ENCODE results near the gene CDIPT.

CDIPT gene

DNA sequence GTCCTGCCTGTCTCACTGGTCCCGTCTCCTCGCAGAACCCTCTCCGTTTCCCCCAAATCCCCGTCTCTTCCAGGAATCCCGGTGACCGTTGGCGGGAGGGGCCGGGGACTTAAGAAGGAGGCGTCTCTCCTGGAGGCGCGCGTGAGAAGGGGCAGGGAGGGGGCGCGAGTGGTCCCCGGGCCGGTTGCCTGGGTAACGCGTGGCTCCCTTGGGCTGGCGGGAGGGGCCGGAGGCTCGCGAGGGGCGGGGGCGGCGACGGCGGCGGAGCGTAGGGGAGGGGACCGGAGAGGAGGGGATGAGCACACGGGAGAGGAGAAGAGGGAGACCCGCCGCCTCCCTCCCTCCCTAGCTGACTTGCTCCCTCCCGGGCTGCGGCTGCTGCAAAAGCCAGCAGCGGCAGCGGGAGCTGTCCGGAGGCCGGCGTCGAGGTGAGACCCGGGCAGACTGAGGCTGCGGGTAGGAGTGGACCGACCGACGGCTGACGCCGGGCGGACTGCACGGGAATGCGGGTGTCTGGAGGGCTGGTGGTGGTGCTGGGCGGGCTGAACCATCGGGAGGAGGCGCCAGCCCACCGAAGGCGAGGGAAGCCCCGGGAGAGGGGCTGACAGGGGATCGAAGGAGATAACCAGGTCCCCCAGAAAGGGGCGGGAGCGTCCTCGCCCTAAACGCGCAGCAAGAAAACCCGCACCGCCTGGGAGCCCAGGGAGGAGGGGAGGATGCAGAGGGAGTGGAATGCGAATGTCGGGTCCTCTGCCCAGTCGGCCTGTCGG, 50.9 kb downstream of the CDIPT start, which contains the start of gene PRRT2:
PRRT2 (plus strand) TSS at position 298 of the 770 bp plus-strand sequence. CDS start 862 bp downstream, outside the sequence.
- Histone ChIP-seq H3K79me2 (ENCODE audit: control insufficient read depth, insufficient read depth, low read length, poor library complexity) (peaks cover 27% of the 10 kb centered on the region), H2BK12ac (ENCODE audit: low read length) (no peak within 1 kb of the TSS), H3K27ac (ENCODE audit: low read depth, low read length) (peak within 1 kb of the TSS; percentile 83), H3K14ac (ENCODE audit: low read length) (peak within 1 kb of the TSS; percentile 40), H3K36me3 (ENCODE audit: control insufficient read depth in 1 of 2, insufficient read depth in 2 of 2, low read length in 2 of 2) (peaks cover 23 to 25% of the 10 kb centered on the region in 2 experiments), H3K79me1 (ENCODE audit: low read length) (peaks cover 32% of the 10 kb centered on the region), H4K12ac (ENCODE audit: low read depth, low read length) (no peak within 1 kb of the TSS), H3K9me3 (ENCODE audit: insufficient read depth, low read depth, low read length) (peaks cover 4% of the 10 kb centered on the region), H3K4ac (ENCODE audit: low read depth, low read length) (peak within 1 kb of the TSS; percentile 5), H2AK5ac (ENCODE audit: low read length) (peak within 1 kb of the TSS; percentile 38), H2BK5ac (ENCODE audit: low read depth, low read length, poor library complexity) (peak within 1 kb of the TSS; percentile 43), H4K91ac (ENCODE audit: low read depth, low read length) (peak within 1 kb of the TSS; percentile 59), H4K8ac (ENCODE audit: low read depth, low read length) (peak within 1 kb of the TSS; percentile 27), H3K18ac (ENCODE audit: low read length) (peak within 1 kb of the TSS; percentile 12), H3K4me1 (ENCODE audit: control insufficient read depth in 1 of 2, insufficient read depth in 2 of 2, low read length in 2 of 2) (peaks cover 19 to 47% of the 10 kb centered on the region in 2 experiments), H3K23ac (ENCODE audit: low read length) (no peak within 1 kb of the TSS), H3K27me3 (ENCODE audit: insufficient read depth, low read length) (no peaks in the 10 kb centered on the region), H3K4me3 (ENCODE audit: low read depth, low read length) (peak within 1 kb of the TSS; percentile 41), H2BK120ac (ENCODE audit: insufficient read depth, low read length, poor library complexity) (peak within 1 kb of the TSS; percentile 5), H3K9ac (ENCODE audit: low read length) (peak within 1 kb of the TSS; percentile 30), H3K4me2 (ENCODE audit: low read length) (peak within 1 kb of the TSS; percentile 75), H2AFZ (ENCODE audit: insufficient read depth, low read length, poor library complexity) (peak within 1 kb of the TSS; percentile 58)
- peak; percentile 65 to 67 for DNase-seq
- WGBS (ENCODE audit: extremely low coverage, insufficient coverage, insufficient read length): no CpG with 5 or more reads among the region's 69 CpGs

DNA sequence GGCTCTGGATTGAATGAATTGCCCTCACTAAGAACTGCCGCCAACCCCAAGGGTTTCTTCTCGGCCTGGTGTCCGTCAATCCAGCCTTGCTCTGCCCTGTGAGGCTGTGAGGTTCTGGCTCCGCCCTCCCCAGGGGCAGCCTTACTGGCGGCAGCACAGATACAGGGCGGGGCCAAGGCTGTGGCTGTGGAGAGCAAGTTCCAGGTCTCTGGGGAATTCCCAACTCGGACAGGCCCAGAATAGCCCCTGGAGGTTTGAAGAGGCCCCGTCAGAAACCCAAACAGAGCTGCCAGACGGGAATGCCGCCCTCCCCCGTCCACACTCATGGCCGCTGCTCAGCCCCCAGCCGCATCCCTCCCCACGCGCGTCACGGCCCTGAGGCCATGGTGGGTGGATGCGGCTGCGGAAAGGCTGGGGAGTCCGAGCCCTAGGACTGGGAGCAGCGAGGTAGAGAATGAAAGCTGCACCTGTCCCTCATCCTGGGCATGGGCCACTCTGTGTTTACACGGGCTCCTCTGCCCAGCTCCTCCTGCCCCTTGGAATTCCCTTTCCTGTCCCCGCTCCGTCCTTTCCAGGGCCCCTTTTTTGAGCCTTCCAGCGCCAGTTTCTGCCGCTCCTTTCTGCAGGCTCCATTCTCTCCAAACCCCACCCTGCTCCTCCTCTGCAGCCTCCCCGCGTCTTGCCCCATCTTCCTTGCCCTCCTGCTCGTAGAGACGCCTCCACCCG, 51.7 kb downstream of the CDIPT start:
- H3K36me3 ChIP-seq (ENCODE audit: control insufficient read depth in 1 of 2, insufficient read depth in 2 of 2, low read length in 2 of 2): peaks cover 23 to 25% of the 10 kb centered on the region in 2 experiments
- H3K18ac ChIP-seq (ENCODE audit: low read length): peak overlapping the region; percentile 12
- peaks cover 28% of the 10 kb centered on the region for H3K79me1 ChIP-seq (ENCODE audit: low read length)
- H3K79me2 ChIP-seq (ENCODE audit: control insufficient read depth, insufficient read depth, low read length, poor library complexity): peaks cover 24% of the 10 kb centered on the region
- H2AK5ac ChIP-seq (ENCODE audit: low read length): peak overlapping the region; percentile 38
- H2BK5ac ChIP-seq (ENCODE audit: low read depth, low read length, poor library complexity): peak overlapping the region; percentile 43
- H4K91ac ChIP-seq (ENCODE audit: low read depth, low read length): peak overlapping the region; percentile 59
- no peak overlapping the region for H2BK12ac ChIP-seq (ENCODE audit: low read length)
- H3K4me1 ChIP-seq (ENCODE audit: control insufficient read depth in 1 of 2, insufficient read depth in 2 of 2, low read length in 2 of 2): peaks cover 19 to 45% of the 10 kb centered on the region in 2 experiments
- H4K12ac ChIP-seq (ENCODE audit: low read depth, low read length): no peak overlapping the region
- H3K14ac ChIP-seq (ENCODE audit: low read length): peak overlapping the region; percentile 32
- peak overlapping the region; percentile 5 for H3K4ac ChIP-seq (ENCODE audit: low read depth, low read length)
- peaks cover 4% of the 10 kb centered on the region for H3K9me3 ChIP-seq (ENCODE audit: insufficient read depth, low read depth, low read length)
- no peaks in the 10 kb centered on the region for H3K27me3 ChIP-seq (ENCODE audit: insufficient read depth, low read length)
- no CpG with 5 or more reads among the region's 31 CpGs for WGBS (ENCODE audit: extremely low coverage, insufficient coverage, insufficient read length)
- no peak overlapping the region for H3K23ac ChIP-seq (ENCODE audit: low read length)
- H2AFZ ChIP-seq (ENCODE audit: insufficient read depth, low read length, poor library complexity): peak overlapping the region; percentile 3
- peak overlapping the region; percentile 41 for H3K4me3 ChIP-seq (ENCODE audit: low read depth, low read length)
- peak overlapping the region; percentile 75 for H3K4me2 ChIP-seq (ENCODE audit: low read length)
- H2BK120ac ChIP-seq (ENCODE audit: insufficient read depth, low read length, poor library complexity): peak overlapping the region; percentile 5
- DNase-seq: peak; percentile 97 to 98
- peak overlapping the region; percentile 83 for H3K27ac ChIP-seq (ENCODE audit: low read depth, low read length)
- peak overlapping the region; percentile 18 for H3K9ac ChIP-seq (ENCODE audit: low read length)
- peak overlapping the region; percentile 8 for H4K8ac ChIP-seq (ENCODE audit: low read depth, low read length)

DNA sequence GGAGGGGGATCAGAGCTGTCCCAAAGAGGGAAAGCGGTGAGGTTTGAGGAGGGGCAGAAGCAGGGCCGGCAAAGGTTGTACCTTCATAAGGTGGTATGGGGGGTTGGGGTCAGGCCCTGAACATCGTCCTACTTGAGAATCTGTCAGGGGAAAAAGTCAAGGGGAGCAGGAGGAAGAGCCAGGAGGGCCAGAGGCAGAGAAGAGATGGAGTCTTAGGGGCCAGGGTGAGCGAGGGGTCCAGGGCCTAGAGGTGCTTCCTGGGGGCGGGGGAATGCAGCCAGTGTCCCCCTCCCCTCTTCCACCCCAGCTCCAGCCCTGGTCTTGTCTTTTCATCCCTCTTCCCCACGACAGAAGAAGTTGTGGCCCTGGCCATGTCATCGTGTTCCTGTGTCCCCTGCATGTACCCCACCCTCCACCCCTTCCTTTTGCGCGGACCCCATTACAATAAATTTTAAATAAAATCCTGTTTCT, 52.3 kb downstream of the CDIPT start:
- WGBS (ENCODE audit: extremely low coverage, insufficient coverage, insufficient read length): no CpG with 5 or more reads among the region's 9 CpGs

DNA sequence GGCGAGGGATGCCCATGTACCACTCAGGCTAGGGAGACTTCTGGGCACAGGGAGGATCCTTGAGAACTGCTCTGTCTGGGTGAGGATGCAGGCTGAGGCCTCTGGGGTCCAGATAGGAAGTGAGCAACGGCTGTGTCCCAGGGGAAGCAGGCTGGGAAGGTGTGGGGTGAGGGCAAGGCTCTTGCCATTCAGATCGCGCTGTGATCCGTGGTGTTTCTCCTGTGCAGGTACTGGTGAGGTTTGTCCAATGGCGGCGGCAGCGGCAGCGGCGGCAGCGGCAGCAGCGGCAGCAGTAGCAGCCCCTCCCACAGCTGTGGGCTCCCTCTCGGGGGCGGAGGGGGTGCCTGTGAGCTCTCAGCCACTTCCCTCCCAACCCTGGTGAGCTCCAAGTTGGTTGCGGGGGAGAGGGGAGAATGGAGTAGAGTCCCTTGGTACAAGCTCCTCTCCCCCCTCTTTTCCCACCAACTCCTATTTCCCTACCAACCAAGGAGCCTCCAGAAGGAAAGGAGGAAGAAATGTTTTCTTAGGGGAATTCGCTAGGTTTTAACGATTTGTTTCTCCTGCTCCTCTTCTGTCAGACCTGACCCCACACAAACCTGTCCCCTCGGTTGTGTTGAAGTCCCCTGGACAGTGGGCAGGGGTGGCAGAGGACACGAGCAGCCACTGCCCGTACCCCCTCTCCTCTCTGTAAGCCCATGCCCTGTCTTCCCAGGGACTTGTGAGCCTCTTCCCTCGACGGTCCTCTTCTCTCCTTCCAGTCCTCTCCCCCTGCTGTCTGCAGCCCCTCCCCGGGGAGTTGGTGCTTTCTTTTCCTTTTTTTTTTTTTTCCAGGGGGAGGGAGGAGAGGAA, 53.0 kb downstream of the CDIPT start:
- Histone ChIP-seq H3K36me3 (ENCODE audit: control insufficient read depth in 1 of 2, insufficient read depth in 2 of 2, low read length in 2 of 2) (peaks cover 23 to 25% of the 10 kb centered on the region in 2 experiments), H3K9me3 (ENCODE audit: insufficient read depth, low read depth, low read length) (peaks cover 4% of the 10 kb centered on the region), H3K14ac (ENCODE audit: low read length) (no peak overlapping the region), H3K79me2 (ENCODE audit: control insufficient read depth, insufficient read depth, low read length, poor library complexity) (peaks cover 21% of the 10 kb centered on the region), H2BK120ac (ENCODE audit: insufficient read depth, low read length, poor library complexity) (no peak overlapping the region), H3K27ac (ENCODE audit: low read depth, low read length) (peak overlapping the region; percentile 44), H2AFZ (ENCODE audit: insufficient read depth, low read length, poor library complexity) (no peak overlapping the region), H3K4ac (ENCODE audit: low read depth, low read length) (no peak overlapping the region), H2BK5ac (ENCODE audit: low read depth, low read length, poor library complexity) (no peak overlapping the region), H2BK12ac (ENCODE audit: low read length) (no peak overlapping the region), H4K12ac (ENCODE audit: low read depth, low read length) (no peak overlapping the region), H3K4me2 (ENCODE audit: low read length) (no peak overlapping the region), H4K8ac (ENCODE audit: low read depth, low read length) (no peak overlapping the region), H3K4me3 (ENCODE audit: low read depth, low read length) (no peak overlapping the region), H3K4me1 (ENCODE audit: control insufficient read depth in 1 of 2, insufficient read depth in 2 of 2, low read length in 2 of 2) (peaks cover 19 to 43% of the 10 kb centered on the region in 2 experiments), H3K79me1 (ENCODE audit: low read length) (peaks cover 24% of the 10 kb centered on the region), H2AK5ac (ENCODE audit: low read length) (no peak overlapping the region), H3K27me3 (ENCODE audit: insufficient read depth, low read length) (no peaks in the 10 kb centered on the region), H3K23ac (ENCODE audit: low read length) (no peak overlapping the region), H3K18ac (ENCODE audit: low read length) (no peak overlapping the region), H3K9ac (ENCODE audit: low read length) (no peak overlapping the region), H4K91ac (ENCODE audit: low read depth, low read length) (no peak overlapping the region)
- no CpG with 5 or more reads among the region's 23 CpGs for WGBS (ENCODE audit: extremely low coverage, insufficient coverage, insufficient read length)
- DNase-seq: no peak

More for the DNA sequence above, 52.3 kb downstream of the CDIPT start:
- H3K18ac ChIP-seq (ENCODE audit: low read length): peak overlapping the region; percentile 15
- H3K9me3 ChIP-seq (ENCODE audit: insufficient read depth, low read depth, low read length): peaks cover 4% of the 10 kb centered on the region
- H2BK12ac ChIP-seq (ENCODE audit: low read length): no peak overlapping the region
- H2BK5ac ChIP-seq (ENCODE audit: low read depth, low read length, poor library complexity): no peak overlapping the region
- H3K23ac ChIP-seq (ENCODE audit: low read length): no peak overlapping the region
- no peak overlapping the region for H4K12ac ChIP-seq (ENCODE audit: low read depth, low read length)
- no peak overlapping the region for H3K4ac ChIP-seq (ENCODE audit: low read depth, low read length)
- peak overlapping the region; percentile 45 for H3K4me2 ChIP-seq (ENCODE audit: low read length)
- H2AK5ac ChIP-seq (ENCODE audit: low read length): no peak overlapping the region
- peaks cover 23 to 25% of the 10 kb centered on the region in 2 experiments for H3K36me3 ChIP-seq (ENCODE audit: control insufficient read depth in 1 of 2, insufficient read depth in 2 of 2, low read length in 2 of 2)
- no peak overlapping the region for H3K9ac ChIP-seq (ENCODE audit: low read length)
- no peak overlapping the region for H4K91ac ChIP-seq (ENCODE audit: low read depth, low read length)
- H3K79me1 ChIP-seq (ENCODE audit: low read length): peaks cover 24% of the 10 kb centered on the region
- H2BK120ac ChIP-seq (ENCODE audit: insufficient read depth, low read length, poor library complexity): no peak overlapping the region
- DNase-seq: no peak
- peaks cover 19 to 45% of the 10 kb centered on the region in 2 experiments for H3K4me1 ChIP-seq (ENCODE audit: control insufficient read depth in 1 of 2, insufficient read depth in 2 of 2, low read length in 2 of 2)
- H3K79me2 ChIP-seq (ENCODE audit: control insufficient read depth, insufficient read depth, low read length, poor library complexity): peaks cover 20% of the 10 kb centered on the region
- H2AFZ ChIP-seq (ENCODE audit: insufficient read depth, low read length, poor library complexity): no peak overlapping the region
- no peak overlapping the region for H4K8ac ChIP-seq (ENCODE audit: low read depth, low read length)
- peak overlapping the region; percentile 44 for H3K27ac ChIP-seq (ENCODE audit: low read depth, low read length)
- no peaks in the 10 kb centered on the region for H3K27me3 ChIP-seq (ENCODE audit: insufficient read depth, low read length)
- H3K4me3 ChIP-seq (ENCODE audit: low read depth, low read length): no peak overlapping the region
- H3K14ac ChIP-seq (ENCODE audit: low read length): no peak overlapping the region

Measured in trophoblast cell (in vitro differentiated cells and primary cell).